Activated naive CD4-positive, alpha-beta T cell treated with anti-CD3 and anti-CD28 coated beads, Interleukin-2, amount 50 U/mL, for 24 hours (primary cell): ENCODE measurements around the gene SCN4B.

Experiments used
- H3K27ac Mint-ChIP-seq: one replicate; pipeline ENCODE4 v1.8.0; 2021; ENCODE audit warnings: mild to moderate bottlenecking, mixed read lengths
- H3K27me3 Mint-ChIP-seq: one replicate; pipeline ENCODE4 v1.8.0; 2021; ENCODE audit warnings: mixed read lengths
- H3K36me3 Mint-ChIP-seq: one replicate; pipeline ENCODE4 v1.8.0; 2021; ENCODE audit warnings: mixed read lengths
- H3K4me1 Mint-ChIP-seq: one replicate; pipeline ENCODE4 v1.8.0; 2021; ENCODE audit warnings: mixed read lengths
- H3K4me3 Mint-ChIP-seq: one replicate; pipeline ENCODE4 v1.8.0; 2021; ENCODE audit warnings: mild to moderate bottlenecking, mixed read lengths
- H3K9me3 Mint-ChIP-seq: one replicate; pipeline ENCODE4 v1.8.0; 2021; ENCODE audit warnings: mixed read lengths

The SCN4B gene

DNA sequence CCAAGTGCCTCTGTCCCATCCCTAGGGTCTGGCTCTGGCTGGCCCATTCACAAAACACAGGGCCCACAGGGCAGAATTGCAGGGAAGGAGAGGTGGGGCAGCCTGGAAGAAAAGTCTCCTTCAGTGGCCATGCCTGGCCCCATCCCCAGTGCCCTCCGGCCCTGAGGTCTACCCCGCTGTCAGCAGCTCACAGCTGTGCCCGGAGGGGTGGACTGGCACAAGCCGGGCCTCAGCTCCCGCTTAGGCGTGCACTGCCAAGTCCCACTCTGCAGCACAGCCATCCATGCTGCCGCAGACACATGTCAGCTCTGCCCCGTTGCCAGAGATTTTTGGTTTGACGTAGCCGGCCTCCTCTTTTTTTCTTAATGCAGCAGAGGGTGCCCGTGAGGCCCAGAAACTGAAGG is 27.7 kb upstream of the SCN4B start:
- Mint-ChIP-seq H3K9me3 (no peaks in the 10 kb centered on the region), H3K4me3 (no peak overlapping the region), H3K27me3 (peaks cover 6% of the 10 kb centered on the region), H3K36me3 (no peaks in the 10 kb centered on the region), H3K27ac (no peak overlapping the region), H3K4me1 (no peaks in the 10 kb centered on the region)

DNA sequence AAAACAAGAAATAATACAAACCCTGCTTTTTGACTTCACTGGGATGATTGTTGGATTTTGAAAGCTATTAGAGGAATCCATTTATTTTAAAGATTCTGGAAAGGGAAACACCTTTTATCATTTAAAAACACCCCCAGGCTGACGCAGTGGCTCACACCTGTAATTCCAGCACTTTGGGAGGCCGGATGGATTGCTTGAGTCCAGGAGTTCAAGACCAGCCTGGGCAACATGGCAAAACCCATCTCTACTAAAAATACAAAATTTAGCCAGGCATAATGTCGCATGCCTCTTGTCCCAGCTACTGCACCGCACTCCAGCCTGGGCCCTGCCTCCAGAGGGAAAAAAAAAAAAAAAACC is 24.1 kb upstream of the SCN4B start:
- Mint-ChIP-seq H3K27ac (no peak overlapping the region), H3K4me3 (no peak overlapping the region), H3K4me1 (peaks cover 3% of the 10 kb centered on the region), H3K27me3 (no peaks in the 10 kb centered on the region), H3K9me3 (no peaks in the 10 kb centered on the region), H3K36me3 (no peaks in the 10 kb centered on the region)

GRCh38 chr11:118175993-118176777 is 23.6 kb upstream of the SCN4B start, which contains the start of gene SCN2B:
Gene SCN2B, minus strand, starts transcription at chr11:118176639. Its CDS starts 208 bp downstream, at chr11:118176431.
- H3K27me3 Mint-ChIP-seq, result no peaks in the 10 kb centered on the region
- peak within 1 kb of the TSS; percentile 38 for H3K27ac Mint-ChIP-seq
- H3K4me3 Mint-ChIP-seq, result no peak within 1 kb of the TSS
- peaks cover 4% of the 10 kb centered on the region for H3K4me1 Mint-ChIP-seq
- no peaks in the 10 kb centered on the region for H3K9me3 Mint-ChIP-seq
- no peaks in the 10 kb centered on the region for H3K36me3 Mint-ChIP-seq

DNA sequence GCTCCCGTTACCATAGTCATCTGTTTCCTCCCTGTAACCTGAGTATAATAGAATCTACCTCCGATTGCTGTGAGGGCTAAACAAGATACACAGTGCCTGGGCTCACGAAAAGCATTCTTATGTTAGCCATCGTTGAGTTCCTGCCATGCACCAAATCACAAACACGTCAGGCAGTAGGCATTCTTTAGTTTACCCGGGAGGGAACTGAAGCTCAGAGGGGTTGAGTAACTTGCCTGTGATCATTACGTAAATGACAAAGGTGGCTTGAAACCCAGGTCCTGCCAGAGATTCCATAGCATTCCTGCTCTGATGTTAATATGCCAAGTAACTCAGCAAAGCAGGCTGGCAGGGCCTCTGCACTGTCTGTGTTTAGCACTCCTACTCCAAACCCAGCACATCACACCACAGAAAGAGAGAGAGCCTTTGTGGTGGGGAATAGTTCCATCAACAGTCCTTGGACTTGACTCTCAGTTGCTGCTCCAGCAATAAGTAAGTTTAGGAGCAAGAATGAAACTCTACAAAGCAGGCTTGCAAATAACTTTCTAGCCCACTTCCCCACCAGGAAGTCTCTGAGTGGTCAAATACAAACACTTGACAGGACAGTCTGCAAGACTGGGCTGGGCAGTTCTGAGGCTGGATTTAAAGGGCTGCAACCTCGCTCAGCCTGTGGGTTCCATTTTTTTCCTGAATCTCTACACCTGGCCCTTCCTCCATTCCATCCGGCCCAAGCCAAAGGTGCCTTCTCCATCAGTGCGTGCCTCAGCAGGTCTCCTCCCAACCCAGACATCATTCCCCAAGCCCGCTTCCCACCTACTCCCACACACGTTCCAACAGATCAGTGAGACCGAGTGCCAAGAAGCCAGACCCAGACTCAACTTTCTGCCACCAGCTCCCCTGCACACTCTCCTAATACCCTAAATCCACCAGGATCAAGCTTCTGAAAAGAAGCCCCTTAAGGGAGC is 22.7 kb upstream of the SCN4B start:
- no peaks in the 10 kb centered on the region for H3K36me3 Mint-ChIP-seq
- peak overlapping the region; percentile 2 for H3K27ac Mint-ChIP-seq
- peaks cover 4% of the 10 kb centered on the region for H3K4me1 Mint-ChIP-seq
- H3K4me3 Mint-ChIP-seq, result no peak overlapping the region
- no peaks in the 10 kb centered on the region for H3K27me3 Mint-ChIP-seq
- no peaks in the 10 kb centered on the region for H3K9me3 Mint-ChIP-seq

DNA sequence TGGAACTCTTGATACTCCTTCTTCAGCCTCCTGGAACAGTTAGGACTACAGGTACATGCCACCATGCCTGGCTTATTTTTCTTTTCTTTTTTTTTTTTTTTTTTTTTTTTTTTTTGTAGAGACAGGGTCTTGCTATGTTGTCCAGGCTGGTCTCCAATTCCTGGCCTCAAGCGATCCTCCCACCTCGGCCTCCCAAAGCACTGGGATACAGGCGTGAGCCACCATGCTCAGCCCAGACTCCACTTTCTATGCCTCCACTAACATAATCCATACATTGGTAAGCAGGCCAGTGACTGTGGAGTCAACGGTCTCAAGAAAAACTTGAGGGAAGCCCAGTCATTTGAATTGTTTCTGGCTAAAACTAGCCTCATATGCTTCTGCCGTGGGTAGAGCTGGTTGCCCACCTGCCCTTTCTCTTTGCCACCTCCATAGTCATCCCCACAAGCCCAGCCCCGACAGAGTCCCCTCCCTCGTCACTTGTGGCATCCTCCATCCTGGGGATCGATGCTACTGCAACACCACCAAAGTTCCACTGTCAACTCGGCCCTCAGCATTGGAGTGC is 21.5 kb upstream of the SCN4B start:
- Mint-ChIP-seq H3K4me1 (peaks cover 4% of the 10 kb centered on the region), H3K27ac (no peak overlapping the region), H3K9me3 (no peaks in the 10 kb centered on the region), H3K27me3 (no peaks in the 10 kb centered on the region), H3K36me3 (no peaks in the 10 kb centered on the region), H3K4me3 (no peak overlapping the region)

- H3K9me3 Mint-ChIP-seq, result no peaks in the 10 kb centered on the region
- no peaks in the 10 kb centered on the region for H3K27me3 Mint-ChIP-seq
- no peaks in the 10 kb centered on the region for H3K36me3 Mint-ChIP-seq
- H3K4me3 Mint-ChIP-seq, result no peak overlapping the region
- H3K27ac Mint-ChIP-seq, result no peak overlapping the region
- H3K4me1 Mint-ChIP-seq, result peaks cover 4% of the 10 kb centered on the region
Measured at GRCh38 chr11:118172356-118172755, 19.7 kb upstream of the SCN4B start.

GRCh38 chr11:118171269-118172062 is 18.8 kb upstream of the SCN4B start:
- peaks cover 4% of the 10 kb centered on the region for H3K4me1 Mint-ChIP-seq
- no peak overlapping the region for H3K27ac Mint-ChIP-seq
- H3K9me3 Mint-ChIP-seq, result no peaks in the 10 kb centered on the region

DNA sequence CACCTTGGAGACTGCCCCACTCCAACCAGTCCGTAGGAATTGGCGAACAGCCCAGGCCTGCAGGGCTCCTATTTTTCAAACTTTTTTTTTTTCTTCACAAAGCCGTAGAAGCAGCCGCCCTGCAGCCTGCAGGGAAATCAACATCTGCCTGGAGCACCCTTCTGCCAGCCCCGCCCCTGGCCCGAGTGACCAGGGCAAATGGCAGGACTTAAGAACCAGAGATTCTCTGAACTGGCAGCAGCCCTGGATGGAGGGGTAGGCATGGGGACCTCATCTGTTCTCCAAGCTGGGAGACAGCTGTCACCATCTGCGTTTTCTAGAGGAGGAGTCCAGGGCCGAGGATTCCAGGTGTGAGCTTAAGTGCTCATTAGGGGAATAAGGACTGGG is 18.3 kb upstream of the SCN4B start:
- Mint-ChIP-seq H3K9me3 (no peaks in the 10 kb centered on the region), H3K4me3 (no peak overlapping the region), H3K27me3 (no peaks in the 10 kb centered on the region), H3K27ac (no peak overlapping the region), H3K36me3 (no peaks in the 10 kb centered on the region), H3K4me1 (peaks cover 4% of the 10 kb centered on the region)

More at GRCh38 chr11:118171269-118172062, 18.8 kb upstream of the SCN4B start:
- Mint-ChIP-seq H3K27me3 (no peaks in the 10 kb centered on the region), H3K4me3 (no peak overlapping the region), H3K36me3 (no peaks in the 10 kb centered on the region)

DNA sequence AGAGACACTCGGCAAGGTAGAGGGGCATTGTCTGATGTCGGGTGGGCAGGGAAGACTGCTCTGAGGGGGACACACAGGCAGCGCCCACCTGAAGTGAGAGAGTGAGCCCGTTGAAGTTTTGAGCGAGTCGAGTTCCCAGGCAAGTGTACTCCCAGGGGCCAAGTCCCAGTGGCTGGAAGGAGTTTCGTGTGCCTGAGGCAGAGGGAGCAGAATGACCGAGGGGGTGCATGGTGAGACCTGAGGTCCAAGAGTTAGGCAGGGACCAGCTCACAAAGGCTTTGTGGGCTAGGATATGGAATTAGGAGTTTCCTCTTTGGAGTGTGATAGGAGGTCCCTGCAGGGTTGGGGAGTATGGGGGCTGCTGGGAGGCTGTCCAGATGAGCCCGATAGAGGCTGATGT is 17.6 kb upstream of the SCN4B start:
- H3K27me3 Mint-ChIP-seq, result no peaks in the 10 kb centered on the region
- no peaks in the 10 kb centered on the region for H3K36me3 Mint-ChIP-seq
- H3K4me1 Mint-ChIP-seq, result peaks cover 4% of the 10 kb centered on the region
- H3K9me3 Mint-ChIP-seq, result no peaks in the 10 kb centered on the region
- no peak overlapping the region for H3K27ac Mint-ChIP-seq
- no peak overlapping the region for H3K4me3 Mint-ChIP-seq

GRCh38 chr11:118169300-118170140 is 16.9 kb upstream of the SCN4B start:
- H3K27me3 Mint-ChIP-seq, result no peaks in the 10 kb centered on the region
- peak overlapping the region; percentile 32 for H3K27ac Mint-ChIP-seq
- H3K9me3 Mint-ChIP-seq, result no peaks in the 10 kb centered on the region
- H3K36me3 Mint-ChIP-seq, result no peaks in the 10 kb centered on the region
- no peak overlapping the region for H3K4me3 Mint-ChIP-seq
- H3K4me1 Mint-ChIP-seq, result peaks cover 4% of the 10 kb centered on the region

DNA sequence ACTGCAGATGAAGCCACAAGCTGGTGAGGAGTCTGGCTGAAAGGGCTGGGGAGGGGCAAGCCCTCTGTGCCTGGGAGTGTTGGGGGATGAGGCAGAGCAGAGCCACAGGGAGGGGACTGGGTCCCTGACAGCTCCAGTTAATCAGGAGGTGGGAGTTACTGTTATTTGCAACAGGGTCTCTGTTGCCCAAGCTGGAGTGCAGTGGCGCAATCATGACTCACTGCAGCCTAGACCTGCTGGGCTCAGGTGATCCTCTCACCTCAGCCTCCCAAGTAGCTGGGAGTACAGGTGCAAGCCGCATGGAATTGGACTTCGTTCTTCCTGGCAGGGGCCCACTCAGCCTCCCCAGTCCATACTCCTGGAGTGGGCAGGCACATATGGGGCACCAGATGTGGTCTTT is 16.1 kb upstream of the SCN4B start:
- Mint-ChIP-seq H3K27me3 (no peaks in the 10 kb centered on the region), H3K9me3 (no peaks in the 10 kb centered on the region), H3K4me1 (peaks cover 4% of the 10 kb centered on the region), H3K36me3 (no peaks in the 10 kb centered on the region), H3K27ac (no peak overlapping the region), H3K4me3 (no peak overlapping the region)

GRCh38 chr11:118168316-118168715 is 15.7 kb upstream of the SCN4B start:
- Mint-ChIP-seq H3K9me3 (no peaks in the 10 kb centered on the region), H3K4me3 (no peak overlapping the region), H3K36me3 (no peaks in the 10 kb centered on the region), H3K4me1 (peaks cover 4% of the 10 kb centered on the region), H3K27me3 (no peaks in the 10 kb centered on the region), H3K27ac (no peak overlapping the region)

- Mint-ChIP-seq H3K4me3 (no peak overlapping the region), H3K27me3 (no peaks in the 10 kb centered on the region), H3K4me1 (peaks cover 4% of the 10 kb centered on the region), H3K9me3 (no peaks in the 10 kb centered on the region), H3K36me3 (no peaks in the 10 kb centered on the region), H3K27ac (no peak overlapping the region)
Measured at GRCh38 chr11:118167906-118168305, 15.3 kb upstream of the SCN4B start.

GRCh38 chr11:118167253-118167652 is 14.6 kb upstream of the SCN4B start:
- Mint-ChIP-seq H3K36me3 (no peaks in the 10 kb centered on the region), H3K27me3 (no peaks in the 10 kb centered on the region), H3K9me3 (no peaks in the 10 kb centered on the region), H3K4me1 (peaks cover 4% of the 10 kb centered on the region), H3K4me3 (no peak overlapping the region), H3K27ac (peak overlapping the region; percentile 17)
